ENCODE results near the gene ATRN.

The ATRN gene

DNA sequence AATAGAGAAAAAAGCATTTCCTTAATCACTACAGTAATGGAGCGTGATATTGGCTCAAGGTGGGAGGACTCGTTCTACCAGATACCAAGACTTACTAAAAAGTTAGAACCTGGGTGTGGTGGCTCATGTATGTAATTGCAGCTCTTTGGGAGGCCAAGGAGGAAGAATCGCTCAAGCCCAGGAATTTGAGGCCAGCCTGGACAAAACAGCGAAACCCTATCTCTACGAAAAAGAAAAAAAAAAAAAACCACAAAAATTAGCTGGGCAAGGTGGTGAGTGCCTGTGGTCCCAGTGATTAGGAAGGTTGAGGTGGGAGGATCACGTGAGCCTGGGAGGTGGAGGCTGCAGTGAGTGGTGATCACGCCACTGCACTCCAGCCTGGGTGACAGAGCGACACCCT is 24.0 kb upstream of the ATRN start:
- Histone ChIP-seq H3K36me3 (ENCODE audit: control insufficient read depth in 2 of 2, insufficient read depth in 2 of 2, low read length in 2 of 2) (no peaks in the 10 kb centered on the region), H3K4me3 (ENCODE audit: low read length in 2 of 2) (no peak overlapping the region), H3K9me3 (ENCODE audit: control insufficient read depth in 2 of 2, low read length in 2 of 2) (no peaks in the 10 kb centered on the region), H3K9ac (ENCODE audit: low read depth in 1 of 2, low read length in 2 of 2) (no peak overlapping the region), H3K4me1 (ENCODE audit: control insufficient read depth in 2 of 2, insufficient read depth in 2 of 2, low read length in 2 of 2) (no peaks in the 10 kb centered on the region), H3K27me3 (ENCODE audit: control insufficient read depth in 2 of 2, insufficient read depth in 2 of 2, low read length in 2 of 2) (peaks cover 9 to 36% of the 10 kb centered on the region in 2 donors), H3K27ac (ENCODE audit: low read depth in 2 of 2, low read length in 2 of 2) (no peak overlapping the region)

DNA sequence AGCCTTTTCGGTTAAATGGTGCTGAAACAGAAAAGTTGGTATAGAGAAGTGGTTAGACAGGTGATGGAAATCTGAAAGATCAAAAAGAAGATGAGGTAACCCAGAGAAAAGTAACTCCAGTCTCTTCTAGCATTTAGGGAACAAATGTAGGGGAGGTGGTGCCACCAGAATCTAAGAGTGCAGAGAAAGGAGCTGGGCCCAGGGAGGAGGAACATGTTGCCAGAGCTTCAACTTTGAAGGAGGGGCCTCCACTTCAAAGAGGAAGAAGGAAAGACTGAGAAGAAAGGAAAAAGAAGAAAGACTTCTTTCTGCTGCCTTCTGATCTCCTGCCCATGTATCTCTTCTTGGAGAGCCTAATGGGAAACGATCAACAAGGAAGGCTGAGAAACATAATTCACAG is 23.5 kb upstream of the ATRN start:
- H3K27me3 ChIP-seq (ENCODE audit: control insufficient read depth in 2 of 2, insufficient read depth in 2 of 2, low read length in 2 of 2), result peaks cover 9 to 39% of the 10 kb centered on the region in 2 donors
- H3K27ac ChIP-seq (ENCODE audit: low read depth in 2 of 2, low read length in 2 of 2), result no peak overlapping the region
- no peak overlapping the region for H3K9ac ChIP-seq (ENCODE audit: low read depth in 1 of 2, low read length in 2 of 2)
- no peak overlapping the region for H3K4me3 ChIP-seq (ENCODE audit: low read length in 2 of 2)
- H3K9me3 ChIP-seq (ENCODE audit: control insufficient read depth in 2 of 2, low read length in 2 of 2), result no peaks in the 10 kb centered on the region
- H3K36me3 ChIP-seq (ENCODE audit: control insufficient read depth in 2 of 2, insufficient read depth in 2 of 2, low read length in 2 of 2), result no peaks in the 10 kb centered on the region
- H3K4me1 ChIP-seq (ENCODE audit: control insufficient read depth in 2 of 2, insufficient read depth in 2 of 2, low read length in 2 of 2), result no peaks in the 10 kb centered on the region

DNA sequence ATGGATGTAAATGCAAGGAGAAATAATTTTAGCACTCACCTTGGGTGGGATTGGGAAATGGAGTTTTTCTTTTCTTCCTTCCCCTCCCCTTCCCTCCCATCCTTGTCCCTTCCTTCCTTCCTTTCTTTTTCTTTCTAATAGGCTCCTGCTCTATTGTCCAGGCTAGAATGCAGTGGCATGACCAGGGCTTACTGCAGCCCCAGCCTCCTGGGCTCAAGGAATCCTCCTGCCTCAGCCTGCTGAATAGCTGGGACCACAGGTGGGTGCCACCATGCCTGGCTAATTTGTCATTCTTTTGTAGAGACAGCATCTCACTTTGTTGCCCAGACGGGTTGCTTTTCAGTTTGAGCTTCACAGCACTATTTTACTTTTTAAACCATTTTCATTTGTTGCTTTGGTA is 21.5 kb upstream of the ATRN start:
- no peaks in the 10 kb centered on the region for H3K4me1 ChIP-seq (ENCODE audit: control insufficient read depth in 2 of 2, insufficient read depth in 2 of 2, low read length in 2 of 2)
- no peak overlapping the region for H3K27ac ChIP-seq (ENCODE audit: low read depth in 2 of 2, low read length in 2 of 2)
- no peaks in the 10 kb centered on the region for H3K36me3 ChIP-seq (ENCODE audit: control insufficient read depth in 2 of 2, insufficient read depth in 2 of 2, low read length in 2 of 2)
- H3K9ac ChIP-seq (ENCODE audit: low read depth in 1 of 2, low read length in 2 of 2), result no peak overlapping the region
- H3K4me3 ChIP-seq (ENCODE audit: low read length in 2 of 2), result no peak overlapping the region
- peaks cover 7 to 47% of the 10 kb centered on the region in 2 donors for H3K27me3 ChIP-seq (ENCODE audit: control insufficient read depth in 2 of 2, insufficient read depth in 2 of 2, low read length in 2 of 2)
- H3K9me3 ChIP-seq (ENCODE audit: control insufficient read depth in 2 of 2, low read length in 2 of 2), result no peaks in the 10 kb centered on the region

DNA sequence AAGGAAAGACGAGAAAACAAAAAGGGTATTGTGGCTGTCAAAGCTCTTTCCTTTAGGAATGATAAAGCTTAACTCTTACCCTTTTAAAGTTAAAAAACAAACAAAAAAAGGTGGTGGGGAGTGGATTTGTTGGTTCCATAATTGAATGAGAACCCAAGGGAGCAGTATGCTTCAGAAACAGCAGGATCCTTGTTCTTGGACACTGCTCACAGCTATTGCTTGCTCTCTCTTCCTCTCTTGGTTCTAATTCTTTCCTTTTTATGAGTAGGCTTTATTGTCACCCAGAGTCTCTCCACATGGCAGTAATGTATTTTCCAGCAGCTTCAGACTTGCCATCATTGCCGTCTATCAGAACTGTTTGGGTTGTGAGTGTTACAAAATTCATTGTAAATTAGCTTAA is 18.7 kb upstream of the ATRN start:
- Histone ChIP-seq H3K36me3 (ENCODE audit: control insufficient read depth in 2 of 2, insufficient read depth in 2 of 2, low read length in 2 of 2) (no peaks in the 10 kb centered on the region), H3K27me3 (ENCODE audit: control insufficient read depth in 2 of 2, insufficient read depth in 2 of 2, low read length in 2 of 2) (peaks cover 5 to 35% of the 10 kb centered on the region in 2 donors), H3K4me3 (ENCODE audit: low read length in 2 of 2) (no peak overlapping the region), H3K9me3 (ENCODE audit: control insufficient read depth in 2 of 2, low read length in 2 of 2) (no peaks in the 10 kb centered on the region), H3K9ac (ENCODE audit: low read depth in 1 of 2, low read length in 2 of 2) (no peak overlapping the region), H3K27ac (ENCODE audit: low read depth in 2 of 2, low read length in 2 of 2) (no peak overlapping the region), H3K4me1 (ENCODE audit: control insufficient read depth in 2 of 2, insufficient read depth in 2 of 2, low read length in 2 of 2) (no peaks in the 10 kb centered on the region)

GRCh38 chr20:3452690-3453089 is 18.1 kb upstream of the ATRN start:
- no peak overlapping the region for H3K9ac ChIP-seq (ENCODE audit: low read depth in 1 of 2, low read length in 2 of 2)
- no peaks in the 10 kb centered on the region for H3K36me3 ChIP-seq (ENCODE audit: control insufficient read depth in 2 of 2, insufficient read depth in 2 of 2, low read length in 2 of 2)
- no peak overlapping the region for H3K4me3 ChIP-seq (ENCODE audit: low read length in 2 of 2)
- no peak overlapping the region for H3K27ac ChIP-seq (ENCODE audit: low read depth in 2 of 2, low read length in 2 of 2)
- no peaks in the 10 kb centered on the region for H3K9me3 ChIP-seq (ENCODE audit: control insufficient read depth in 2 of 2, low read length in 2 of 2)
- peaks cover 9 to 30% of the 10 kb centered on the region in 2 donors for H3K27me3 ChIP-seq (ENCODE audit: control insufficient read depth in 2 of 2, insufficient read depth in 2 of 2, low read length in 2 of 2)
- H3K4me1 ChIP-seq (ENCODE audit: control insufficient read depth in 2 of 2, insufficient read depth in 2 of 2, low read length in 2 of 2), result no peaks in the 10 kb centered on the region

- Histone ChIP-seq H3K4me1 (ENCODE audit: control insufficient read depth in 2 of 2, insufficient read depth in 2 of 2, low read length in 2 of 2) (no peaks in the 10 kb centered on the region), H3K27ac (ENCODE audit: low read depth in 2 of 2, low read length in 2 of 2) (no peak overlapping the region), H3K9me3 (ENCODE audit: control insufficient read depth in 2 of 2, low read length in 2 of 2) (no peaks in the 10 kb centered on the region), H3K27me3 (ENCODE audit: control insufficient read depth in 2 of 2, insufficient read depth in 2 of 2, low read length in 2 of 2) (peaks cover 9 to 30% of the 10 kb centered on the region in 2 donors), H3K4me3 (ENCODE audit: low read length in 2 of 2) (no peak overlapping the region), H3K36me3 (ENCODE audit: control insufficient read depth in 2 of 2, insufficient read depth in 2 of 2, low read length in 2 of 2) (no peaks in the 10 kb centered on the region), H3K9ac (ENCODE audit: low read depth in 1 of 2, low read length in 2 of 2) (no peak overlapping the region)
These were observed 16.0 kb upstream of the ATRN start for GRCh38 chr20:3454831-3455230.

GRCh38 chr20:3456648-3457047 is 14.2 kb upstream of the ATRN start:
- no peak overlapping the region for H3K4me3 ChIP-seq (ENCODE audit: low read length in 2 of 2)
- no peaks in the 10 kb centered on the region for H3K9me3 ChIP-seq (ENCODE audit: control insufficient read depth in 2 of 2, low read length in 2 of 2)
- no peaks in the 10 kb centered on the region for H3K36me3 ChIP-seq (ENCODE audit: control insufficient read depth in 2 of 2, insufficient read depth in 2 of 2, low read length in 2 of 2)
- H3K4me1 ChIP-seq (ENCODE audit: control insufficient read depth in 2 of 2, insufficient read depth in 2 of 2, low read length in 2 of 2), result no peaks in the 10 kb centered on the region
- no peak overlapping the region for H3K9ac ChIP-seq (ENCODE audit: low read depth in 1 of 2, low read length in 2 of 2)
- no peak overlapping the region for H3K27ac ChIP-seq (ENCODE audit: low read depth in 2 of 2, low read length in 2 of 2)
- peaks cover 10 to 32% of the 10 kb centered on the region in 2 donors for H3K27me3 ChIP-seq (ENCODE audit: control insufficient read depth in 2 of 2, insufficient read depth in 2 of 2, low read length in 2 of 2)

GRCh38 chr20:3459881-3460307 is 10.9 kb upstream of the ATRN start:
- Histone ChIP-seq H3K27me3 (ENCODE audit: control insufficient read depth in 2 of 2, insufficient read depth in 2 of 2, low read length in 2 of 2) (peaks cover 11 to 19% of the 10 kb centered on the region in 2 donors), H3K4me1 (ENCODE audit: control insufficient read depth in 2 of 2, insufficient read depth in 2 of 2, low read length in 2 of 2) (no peaks in the 10 kb centered on the region), H3K36me3 (ENCODE audit: control insufficient read depth in 2 of 2, insufficient read depth in 2 of 2, low read length in 2 of 2) (no peaks in the 10 kb centered on the region), H3K4me3 (ENCODE audit: low read length in 2 of 2) (no peak overlapping the region), H3K27ac (ENCODE audit: low read depth in 2 of 2, low read length in 2 of 2) (no peak overlapping the region), H3K9ac (ENCODE audit: low read depth in 1 of 2, low read length in 2 of 2) (no peak overlapping the region), H3K9me3 (ENCODE audit: control insufficient read depth in 2 of 2, low read length in 2 of 2) (no peaks in the 10 kb centered on the region)

DNA sequence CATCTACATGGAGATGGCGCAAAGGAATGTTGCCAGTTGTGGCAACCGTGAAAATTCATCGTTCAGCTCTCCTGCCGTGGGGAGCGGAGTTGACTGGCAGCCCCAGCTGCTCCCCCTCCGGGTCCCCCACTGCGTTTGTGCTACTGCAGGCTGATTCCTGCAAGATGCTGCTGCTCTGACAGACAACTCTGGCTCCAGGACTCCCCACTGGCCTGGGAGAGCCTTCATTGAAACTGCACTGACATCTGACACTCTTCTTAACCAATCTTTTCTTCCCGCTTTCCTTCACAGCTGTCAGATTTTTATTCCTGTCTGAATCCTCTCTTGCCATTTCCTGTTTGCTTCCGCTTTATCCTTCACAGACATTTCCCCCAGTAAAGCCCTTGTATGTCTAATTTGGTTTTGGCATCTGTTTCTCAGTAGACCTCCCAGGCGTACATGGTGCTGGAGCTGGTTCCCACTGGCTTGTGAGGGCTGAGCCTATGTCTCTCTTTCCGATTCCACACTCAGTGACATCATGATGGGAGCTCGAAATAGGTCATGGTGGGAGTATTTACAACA is 9.5 kb upstream of the ATRN start:
- no peaks in the 10 kb centered on the region for H3K36me3 ChIP-seq (ENCODE audit: control insufficient read depth in 2 of 2, insufficient read depth in 2 of 2, low read length in 2 of 2)
- H3K27ac ChIP-seq (ENCODE audit: low read depth in 2 of 2, low read length in 2 of 2), result no peak overlapping the region
- H3K9me3 ChIP-seq (ENCODE audit: control insufficient read depth in 2 of 2, low read length in 2 of 2), result no peaks in the 10 kb centered on the region
- no peaks in the 10 kb centered on the region for H3K4me1 ChIP-seq (ENCODE audit: control insufficient read depth in 2 of 2, insufficient read depth in 2 of 2, low read length in 2 of 2)
- H3K4me3 ChIP-seq (ENCODE audit: low read length in 2 of 2), result no peak overlapping the region
- no peak overlapping the region for H3K9ac ChIP-seq (ENCODE audit: low read depth in 1 of 2, low read length in 2 of 2)
- peaks cover 11 to 27% of the 10 kb centered on the region in 2 donors for H3K27me3 ChIP-seq (ENCODE audit: control insufficient read depth in 2 of 2, insufficient read depth in 2 of 2, low read length in 2 of 2)

GRCh38 chr20:3461911-3462677 is 8.7 kb upstream of the ATRN start:
- peaks cover 12 to 29% of the 10 kb centered on the region in 2 donors for H3K27me3 ChIP-seq (ENCODE audit: control insufficient read depth in 2 of 2, insufficient read depth in 2 of 2, low read length in 2 of 2)
- no peaks in the 10 kb centered on the region for H3K9me3 ChIP-seq (ENCODE audit: control insufficient read depth in 2 of 2, low read length in 2 of 2)
- no peaks in the 10 kb centered on the region for H3K36me3 ChIP-seq (ENCODE audit: control insufficient read depth in 2 of 2, insufficient read depth in 2 of 2, low read length in 2 of 2)
- no peak overlapping the region for H3K9ac ChIP-seq (ENCODE audit: low read depth in 1 of 2, low read length in 2 of 2)
- no peak overlapping the region for H3K4me3 ChIP-seq (ENCODE audit: low read length in 2 of 2)
- H3K4me1 ChIP-seq (ENCODE audit: control insufficient read depth in 2 of 2, insufficient read depth in 2 of 2, low read length in 2 of 2), result no peaks in the 10 kb centered on the region
- no peak overlapping the region for H3K27ac ChIP-seq (ENCODE audit: low read depth in 2 of 2, low read length in 2 of 2)
